ENCODE data around the gene XCR1.

GRCh38 chr3:46067401-46067800 is 40.1 kb upstream of the XCR1 start:
- TF ChIP-seq CTCF (IDR thresholded peaks at IDR 0.05), result no peak
- TF ChIP-seq POLR2A (IDR thresholded peaks at IDR 0.05), result no peak

Measured in sigmoid colon (tissue), 3 donors.